ENCODE data around the gene CRYBG1.
"Not testable (repeated sequence)": the region's sequence is repeated elsewhere in the genome, so short reads cannot be mapped to it uniquely, and the experiment has no call there.

The CRYBG1 gene

DNA sequence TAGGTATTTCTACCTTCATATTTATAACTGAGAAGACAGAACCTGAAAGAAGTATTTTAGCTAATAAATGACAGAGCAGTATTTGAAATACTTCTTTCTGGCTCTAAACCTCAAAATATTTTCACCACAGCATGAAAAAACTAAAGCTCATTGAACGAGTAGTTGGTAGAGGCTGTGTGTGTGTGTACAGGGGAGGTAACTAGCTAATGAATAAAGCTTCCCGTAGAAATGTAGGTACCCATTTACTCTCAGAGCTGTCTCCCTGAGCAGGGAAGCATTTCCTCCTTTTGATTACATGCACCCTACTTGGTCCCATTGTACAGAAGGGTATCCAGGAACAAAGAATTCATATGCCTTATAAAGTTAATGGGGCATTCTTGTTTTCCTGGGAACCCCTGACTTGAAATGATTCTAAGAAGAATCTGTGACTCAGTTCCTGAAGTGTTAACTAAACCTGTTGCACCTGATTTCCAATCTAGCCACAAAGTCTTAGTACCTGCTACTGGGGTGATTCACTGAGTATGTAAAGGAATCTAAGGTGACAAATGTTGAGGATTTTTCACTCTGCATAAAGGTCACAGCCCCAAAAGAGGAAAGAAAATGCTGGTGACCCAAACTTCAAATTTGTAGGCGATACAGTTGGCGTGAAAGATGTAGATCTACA lies 12.5 kb downstream of the CRYBG1 start:
- no peak for FAIRE-seq
- no peak for DNase-seq (ENCODE audit: insufficient read length, low spot score)

DNA sequence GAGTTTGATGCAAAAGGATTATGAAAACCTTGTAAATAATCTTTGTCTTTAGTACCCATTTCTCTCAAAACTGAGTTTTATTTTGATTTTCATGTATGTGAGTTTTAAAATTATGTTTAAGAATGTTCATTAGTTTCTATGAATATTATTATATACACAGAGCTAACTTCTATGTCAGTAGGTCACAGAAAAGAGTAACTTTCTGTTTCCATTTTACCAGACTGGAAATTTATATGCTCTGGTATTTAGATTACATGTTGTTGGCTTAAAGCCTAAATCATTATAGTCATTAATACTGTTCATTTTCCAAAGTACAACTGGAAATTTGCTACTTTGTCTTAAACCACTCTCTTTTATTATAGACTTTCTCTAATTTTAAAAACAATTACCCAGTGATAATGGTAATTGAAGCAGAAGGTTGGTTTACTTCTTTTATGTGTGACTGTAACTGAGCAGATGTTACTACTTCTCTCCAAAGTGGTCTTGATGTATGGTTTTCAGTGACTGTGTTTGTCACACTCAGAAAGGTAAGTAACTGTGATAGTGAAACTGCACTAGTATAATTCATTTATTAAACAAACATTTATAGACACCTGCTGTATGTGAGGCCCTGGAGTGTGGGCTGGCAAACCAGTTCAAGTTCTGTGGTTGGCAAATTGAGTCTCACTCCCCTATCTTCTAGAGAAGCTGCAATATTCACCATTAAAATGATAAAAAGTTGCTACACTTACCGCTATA lies 13.2 kb downstream of the CRYBG1 start:
- no peak for DNase-seq (ENCODE audit: insufficient read length, low spot score)
- no peak for FAIRE-seq

DNA sequence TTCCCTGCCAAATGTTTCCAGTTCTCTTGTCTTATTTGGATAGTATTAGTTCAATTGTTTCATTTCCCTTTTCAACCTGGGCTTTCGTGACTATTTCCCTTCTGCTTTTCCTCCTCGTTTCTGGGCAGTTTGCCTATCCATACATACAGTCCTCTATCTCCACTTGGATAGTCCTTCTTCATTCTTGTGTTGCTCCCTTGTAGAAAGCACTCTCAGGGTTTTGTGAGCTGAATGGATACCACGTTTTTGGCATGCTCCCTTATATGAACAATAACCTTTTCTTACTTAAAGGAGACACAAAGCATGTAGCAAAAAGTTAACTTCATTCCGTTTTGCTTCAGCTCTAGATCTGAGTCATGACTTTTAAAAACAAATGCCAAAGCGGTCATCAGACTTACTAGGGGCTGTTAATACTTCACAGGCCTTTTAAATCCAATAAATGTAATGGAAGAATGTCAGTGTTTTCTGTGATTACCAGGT lies 16.6 kb downstream of the CRYBG1 start:
- FAIRE-seq (no peak), DNase-seq (ENCODE audit: insufficient read length, low spot score) (no peak)

DNA sequence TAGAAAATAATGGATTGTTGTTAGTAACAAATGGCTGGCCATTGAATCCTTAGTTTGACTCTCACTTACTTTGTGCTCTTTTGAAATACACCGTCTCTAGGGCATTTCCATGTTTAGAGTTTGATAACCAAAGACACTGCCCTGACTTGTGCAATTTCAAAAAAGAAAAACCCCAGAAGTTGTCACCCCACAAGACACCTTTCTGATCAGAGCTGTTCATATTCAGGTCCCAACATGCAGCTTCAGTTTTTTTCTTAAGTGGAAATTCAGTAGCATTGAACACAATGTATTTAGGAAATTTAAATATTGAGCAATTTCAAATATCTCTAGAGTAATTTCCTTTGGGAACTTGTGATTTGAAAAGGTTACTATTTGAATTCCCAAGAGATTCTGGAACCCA lies 19.4 kb downstream of the CRYBG1 start:
- FAIRE-seq = no peak
- no peak for DNase-seq (ENCODE audit: insufficient read length, low spot score)

DNA sequence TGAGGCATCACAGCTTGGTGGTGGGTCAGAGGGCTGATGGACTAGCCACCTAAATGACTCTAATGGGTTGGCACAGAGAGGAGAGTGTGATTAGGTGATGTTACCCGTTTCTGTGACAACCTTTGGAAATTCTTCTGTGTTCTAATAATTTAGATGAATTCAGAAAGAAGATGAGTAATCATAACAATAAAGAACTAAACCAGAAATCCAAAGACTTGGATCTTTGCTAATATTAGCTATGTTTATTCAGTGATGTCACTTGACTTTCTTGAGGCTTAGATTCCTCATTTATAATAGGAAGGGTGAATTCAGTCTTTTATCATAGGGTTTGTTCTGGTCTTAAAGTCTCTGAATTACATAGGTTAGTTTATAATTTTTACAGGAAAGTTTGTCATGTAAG lies 19.9 kb downstream of the CRYBG1 start:
- FAIRE-seq = no peak

DNA sequence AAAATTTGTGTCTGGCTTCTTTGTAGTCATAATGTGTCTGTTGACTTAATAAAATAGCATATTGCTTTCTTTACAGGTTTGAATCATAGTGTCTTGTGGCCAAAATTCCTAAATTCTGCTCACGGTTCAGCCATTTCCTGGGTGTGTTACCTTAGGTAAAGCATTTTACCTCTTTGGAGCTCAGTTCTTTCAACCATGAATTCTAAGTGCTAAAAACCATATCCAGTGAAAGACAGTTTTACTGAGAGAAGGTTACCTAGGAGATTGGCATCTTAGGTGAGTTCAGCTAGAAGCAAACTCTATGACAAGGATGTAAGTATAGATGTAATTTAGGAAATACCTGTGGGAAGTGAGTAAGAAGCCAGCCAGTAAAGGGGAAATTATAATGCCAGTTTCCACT lies 20.7 kb downstream of the CRYBG1 start:
- FAIRE-seq (no peak), DNase-seq (ENCODE audit: insufficient read length, low spot score) (no peak)

More for the DNA sequence above, 19.9 kb downstream of the CRYBG1 start:
- DNase-seq (ENCODE audit: insufficient read length, low spot score) = no peak

DNA sequence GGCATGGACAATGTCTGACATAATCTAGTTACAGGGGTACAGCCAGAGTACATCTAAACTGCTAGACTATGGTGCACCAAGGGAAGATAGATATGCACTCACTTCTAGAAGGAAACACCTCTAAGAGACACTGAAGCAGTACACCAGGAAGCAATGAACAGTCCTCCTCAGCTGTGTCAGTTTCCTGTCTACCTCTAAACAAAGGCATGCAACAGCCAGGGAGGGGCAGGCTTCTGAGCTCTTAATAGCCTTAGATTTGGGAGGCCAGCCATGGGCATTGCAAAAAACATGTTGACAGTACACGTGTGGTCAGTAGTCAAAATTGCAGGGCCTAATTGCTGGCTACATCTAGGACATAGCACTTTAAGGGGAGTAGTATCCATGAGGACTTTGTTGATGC lies 21.4 kb downstream of the CRYBG1 start:
- FAIRE-seq (no peak), DNase-seq (ENCODE audit: insufficient read length, low spot score) (no peak)

DNA sequence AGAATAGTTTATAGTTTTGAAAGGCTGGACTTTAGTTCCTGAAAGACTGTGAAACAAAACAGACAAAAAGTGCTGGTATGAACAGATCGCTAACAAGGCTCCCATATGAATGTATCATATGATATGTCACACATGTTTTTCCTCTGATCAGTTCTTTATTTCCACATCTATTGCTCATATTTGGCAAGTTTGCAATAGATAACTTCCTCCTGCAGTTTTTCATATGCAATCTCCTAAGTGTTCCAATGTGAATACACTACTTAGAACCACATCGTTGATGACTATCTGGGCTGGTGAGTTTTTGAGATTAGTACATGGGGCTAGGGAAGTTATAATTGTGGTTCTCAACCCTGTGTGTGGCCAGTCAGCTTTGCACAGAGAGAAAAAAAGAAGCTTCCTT lies 23.1 kb downstream of the CRYBG1 start:
- DNase-seq (ENCODE audit: insufficient read length, low spot score) (no peak), FAIRE-seq (no peak)

DNA sequence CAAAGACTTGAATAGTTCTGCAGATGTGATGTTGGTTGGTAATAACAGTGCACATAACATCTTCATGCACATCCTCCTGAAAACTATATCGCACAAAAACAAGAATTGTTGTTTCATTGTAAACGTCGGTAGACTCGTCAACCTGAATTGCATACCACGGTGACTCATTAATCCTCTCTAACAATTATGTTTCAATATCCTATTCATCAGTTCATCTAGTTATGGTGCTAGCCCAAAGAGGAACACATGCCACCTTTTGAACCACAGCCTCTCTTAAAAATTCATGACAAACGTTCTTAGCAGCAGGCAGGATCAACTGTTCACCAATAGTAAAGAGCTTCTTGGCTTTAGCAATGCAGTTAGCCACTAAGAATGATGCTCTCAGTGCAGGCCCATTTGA lies 25.0 kb downstream of the CRYBG1 start:
- no peak for DNase-seq (ENCODE audit: insufficient read length, low spot score)
- FAIRE-seq = no peak

DNA sequence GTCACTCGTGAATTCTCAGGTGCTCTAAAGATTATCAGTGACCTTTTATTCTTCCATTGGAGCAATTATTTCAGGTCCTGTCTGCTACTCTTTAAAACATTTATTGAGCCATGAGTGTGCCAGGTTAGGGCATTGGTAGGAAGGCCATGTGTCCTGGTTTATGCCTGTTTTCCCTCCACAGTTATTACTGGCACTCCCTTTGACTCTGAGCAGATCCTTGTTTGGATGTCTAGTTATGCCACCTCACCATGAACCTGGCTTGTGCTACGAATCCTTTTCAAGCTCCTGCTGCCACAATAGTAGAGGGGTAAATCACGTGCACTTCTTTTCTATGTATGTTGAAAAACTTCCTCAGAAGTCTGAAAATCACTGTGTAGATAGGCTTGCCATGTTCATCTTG lies 27.4 kb downstream of the CRYBG1 start:
- no peak for DNase-seq (ENCODE audit: insufficient read length, low spot score)
- no peak for FAIRE-seq

DNA sequence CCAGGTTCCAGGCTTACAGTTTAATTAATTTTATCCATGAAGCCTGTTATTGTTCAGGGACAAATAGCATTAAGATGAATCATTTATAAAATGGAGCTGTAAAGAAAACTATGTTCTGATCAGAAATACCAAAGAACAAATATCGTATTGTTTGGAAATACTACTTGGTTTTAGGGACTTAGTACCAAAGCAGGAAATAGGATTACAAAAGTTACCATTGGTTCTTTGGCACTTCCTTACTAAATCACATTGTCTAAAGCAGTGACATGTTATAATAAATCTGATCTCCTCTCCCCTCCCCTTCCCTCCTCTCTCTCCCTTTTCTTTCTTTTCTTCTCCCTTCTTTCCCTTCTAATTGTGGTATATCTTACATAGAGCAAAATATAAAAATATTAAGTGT lies 29.6 kb downstream of the CRYBG1 start:
- DNase-seq (ENCODE audit: insufficient read length, low spot score) (no peak), FAIRE-seq (no peak)

DNA sequence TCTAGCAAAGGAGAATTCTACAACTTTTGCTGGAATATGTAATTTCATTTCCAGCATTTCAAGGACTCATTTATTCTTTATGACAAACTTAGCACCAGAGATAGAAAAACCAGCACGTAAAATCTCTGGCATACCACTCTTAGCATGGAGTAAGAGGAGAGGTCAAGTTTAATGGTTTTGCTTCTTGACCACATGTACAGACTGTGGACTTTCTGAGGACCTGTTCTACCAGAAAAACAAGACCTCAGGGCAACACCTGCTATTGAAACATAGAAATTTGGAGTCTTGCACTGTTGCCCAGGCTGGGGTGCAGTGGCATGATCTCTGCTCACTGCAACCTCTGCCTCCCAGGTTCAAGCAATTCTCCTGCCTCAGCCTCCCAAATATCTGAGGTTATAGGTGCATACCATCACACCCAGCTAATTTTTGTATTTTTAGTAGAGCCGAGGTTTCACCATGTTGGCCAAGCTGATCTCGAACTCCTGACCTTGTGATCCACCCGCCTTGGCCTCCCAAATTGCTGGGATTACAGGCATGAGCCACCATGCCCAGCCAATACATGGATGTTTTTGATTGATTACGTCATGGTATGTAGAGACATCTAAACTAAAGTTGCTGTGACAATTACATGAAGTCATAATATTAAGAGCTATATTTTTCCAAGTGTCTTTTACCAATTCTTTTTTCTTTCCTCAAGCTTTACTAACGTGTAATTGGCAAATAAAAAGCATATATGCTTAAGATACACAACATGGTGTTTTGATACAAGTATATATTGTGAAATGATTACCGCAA lies 36.1 kb downstream of the CRYBG1 start:
- FAIRE-seq (no peak), DNase-seq (ENCODE audit: insufficient read length, low spot score) (no peak)

DNA sequence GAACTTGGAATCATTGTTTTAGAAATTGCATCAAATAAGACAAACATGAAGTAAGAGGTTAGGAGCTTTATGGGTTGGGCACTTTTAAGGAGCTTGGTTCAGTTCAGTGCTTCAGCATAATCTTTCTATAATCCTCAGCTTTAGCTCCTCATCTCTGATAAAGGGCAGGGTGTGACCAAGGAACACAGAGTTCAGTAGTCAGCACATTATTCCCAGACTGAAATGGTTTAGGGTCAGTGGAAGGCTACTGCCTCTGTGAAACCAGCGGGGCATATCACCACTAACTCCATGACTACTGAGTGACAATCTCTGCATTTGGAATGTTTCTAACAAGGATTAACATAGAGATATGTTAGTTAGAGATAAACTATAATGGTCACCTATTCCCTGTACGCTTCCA lies 36.9 kb downstream of the CRYBG1 start:
- DNase-seq (ENCODE audit: insufficient read length, low spot score) (no peak), FAIRE-seq (no peak)

DNA sequence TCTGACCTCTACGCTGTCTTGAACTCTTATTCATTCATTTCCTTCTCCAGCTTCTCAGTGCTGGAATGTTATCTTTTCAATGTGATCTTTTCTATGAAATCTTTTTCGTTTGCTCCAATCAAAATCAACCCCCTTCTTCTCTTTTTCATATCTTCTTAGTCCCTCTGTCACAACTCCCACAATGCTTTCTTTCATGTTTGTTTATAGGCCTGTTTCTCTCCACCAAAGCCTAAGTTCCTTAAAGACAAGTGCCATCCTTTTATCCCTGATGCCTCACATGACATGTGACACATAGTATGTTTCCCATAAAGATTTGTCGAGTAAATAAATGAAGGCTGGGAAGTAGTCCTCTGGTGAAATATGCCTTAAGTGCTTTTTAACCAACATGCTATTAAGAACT lies 38.1 kb downstream of the CRYBG1 start:
- DNase-seq (ENCODE audit: insufficient read length, low spot score) = no peak
- FAIRE-seq = no peak

DNA sequence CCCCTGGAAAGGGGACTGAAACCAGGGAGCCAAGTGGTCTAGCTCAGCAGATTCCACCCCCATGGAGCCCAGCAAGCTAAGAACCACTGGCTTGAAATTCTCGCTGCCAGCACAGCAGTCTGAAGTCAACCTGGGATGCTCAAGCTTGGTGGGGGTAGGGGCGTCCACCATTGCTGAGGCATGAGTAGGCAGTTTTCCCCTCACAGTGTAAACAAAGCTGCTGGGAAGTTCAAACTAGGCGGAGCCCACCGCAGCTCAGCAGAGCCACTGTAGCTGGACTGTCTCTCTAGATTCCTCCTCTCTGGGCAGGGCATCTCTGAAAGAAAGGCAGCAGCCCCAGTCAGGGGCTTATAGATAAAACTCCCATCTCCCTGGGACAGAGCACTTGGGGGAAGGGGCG lies 44.5 kb downstream of the CRYBG1 start:
- not testable (repeated sequence) for DNase-seq (ENCODE audit: insufficient read length, low spot score); FAIRE-seq

DNA sequence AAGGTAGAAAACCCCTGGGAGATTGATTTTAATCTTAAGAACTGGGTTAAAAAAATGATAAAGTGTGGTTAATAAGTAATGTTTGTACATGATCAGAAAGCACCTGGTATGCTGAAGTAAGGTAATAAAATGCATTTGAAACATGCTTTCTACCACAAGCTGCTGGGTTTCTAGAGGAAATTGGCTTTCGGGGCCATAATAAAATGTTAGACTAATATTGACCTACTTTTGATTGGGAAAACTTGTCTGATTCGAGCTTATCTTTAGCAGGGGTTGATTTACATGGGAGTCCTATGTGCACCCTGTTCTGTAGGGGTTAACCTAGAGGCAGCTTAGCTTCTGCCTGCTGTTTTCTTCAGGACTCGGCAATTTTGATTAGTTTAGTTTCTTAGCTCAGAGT lies 50.5 kb downstream of the CRYBG1 start:
- DNase-seq (ENCODE audit: insufficient read length, low spot score) = no peak
- FAIRE-seq = no peak

DNA sequence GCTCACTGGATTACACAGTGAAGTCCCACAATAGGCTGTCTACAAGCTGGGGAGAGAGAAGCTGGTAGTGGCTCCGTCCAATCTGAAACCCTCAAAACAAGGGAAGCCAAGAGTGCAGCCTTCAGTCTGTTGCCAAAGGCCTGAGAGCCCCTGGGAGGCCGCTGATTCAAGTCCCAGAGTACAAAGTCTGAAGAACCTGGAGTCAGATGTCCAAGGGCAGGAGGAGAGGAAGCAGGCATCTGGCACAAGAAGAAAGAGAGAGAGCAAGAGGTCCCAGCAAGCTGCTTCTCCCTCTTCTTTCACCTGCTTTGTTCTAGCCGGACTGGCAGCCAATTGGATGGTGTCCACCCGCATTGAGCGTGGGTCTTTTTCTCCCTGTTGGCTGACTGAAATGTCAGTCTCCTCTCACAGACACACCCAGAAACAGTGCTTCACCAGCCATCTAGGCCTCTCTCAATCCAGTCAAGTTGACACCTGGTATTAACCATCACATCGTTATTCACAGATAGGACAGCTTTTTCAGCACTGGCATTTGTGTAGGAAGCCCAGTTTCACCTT lies 51.2 kb downstream of the CRYBG1 start:
- FAIRE-seq = no peak
- no peak for DNase-seq (ENCODE audit: insufficient read length, low spot score)

DNA sequence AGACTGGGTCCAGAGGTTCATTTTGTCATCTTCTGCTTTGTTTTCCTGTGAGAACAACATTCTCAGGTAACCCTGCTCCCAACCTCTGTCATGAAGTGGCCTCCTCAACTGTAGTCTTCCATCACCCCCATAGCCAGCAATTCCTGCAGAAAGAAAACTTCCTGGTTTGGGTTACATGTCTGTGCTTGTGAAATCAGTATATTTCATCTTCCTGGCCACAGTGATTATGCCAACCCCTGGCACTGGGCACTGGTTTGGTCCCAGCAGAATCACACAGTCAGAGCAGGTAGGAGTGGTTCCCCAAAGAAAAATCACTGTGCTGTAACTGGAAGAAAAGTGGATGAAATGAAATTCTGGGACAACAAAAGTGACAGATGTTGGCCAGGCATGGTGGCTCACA lies 52.5 kb downstream of the CRYBG1 start:
- no peak for FAIRE-seq
- no peak for DNase-seq (ENCODE audit: insufficient read length, low spot score)

DNA sequence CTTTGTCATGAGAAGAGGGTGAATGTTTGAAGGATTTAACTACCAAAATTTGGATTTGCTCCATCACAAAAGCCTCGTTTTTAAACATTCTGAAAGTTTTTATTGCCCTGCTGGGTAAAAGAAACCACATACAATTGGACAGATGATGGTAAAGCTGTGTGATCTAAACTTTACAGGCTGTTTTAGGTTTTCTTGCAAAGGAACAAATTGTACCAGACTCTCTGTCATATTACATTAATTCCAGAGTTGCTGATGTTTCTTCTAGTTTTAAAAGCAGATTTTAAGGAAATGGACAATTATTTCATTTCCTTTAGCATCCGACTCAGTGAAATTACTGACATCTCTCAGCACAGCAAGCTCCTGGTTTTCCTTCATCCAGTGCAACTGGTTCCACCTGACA lies 53.2 kb downstream of the CRYBG1 start:
- no peak for FAIRE-seq
- no peak for DNase-seq (ENCODE audit: insufficient read length, low spot score)

DNA sequence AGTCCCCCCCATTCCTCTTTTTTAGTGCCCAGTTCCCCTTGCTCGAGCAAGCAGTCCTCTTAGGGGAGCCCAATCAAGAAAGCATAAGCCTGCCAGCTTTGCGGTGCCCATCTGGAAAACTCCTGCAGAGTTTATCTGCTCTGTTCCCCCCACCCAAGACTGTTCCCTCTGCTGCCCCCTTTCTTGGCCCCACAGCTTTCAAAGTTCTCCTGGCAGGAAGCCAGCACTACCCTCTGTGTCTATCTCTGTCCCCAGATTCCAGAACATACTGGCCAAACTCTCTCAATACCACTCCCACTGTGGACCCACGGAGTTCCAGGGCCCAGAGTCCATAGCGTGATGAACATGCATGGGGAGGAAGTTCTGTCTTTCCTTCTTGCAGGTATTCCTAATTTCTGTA lies 55.4 kb downstream of the CRYBG1 start:
- FAIRE-seq = no peak
- DNase-seq (ENCODE audit: insufficient read length, low spot score) = no peak

DNA sequence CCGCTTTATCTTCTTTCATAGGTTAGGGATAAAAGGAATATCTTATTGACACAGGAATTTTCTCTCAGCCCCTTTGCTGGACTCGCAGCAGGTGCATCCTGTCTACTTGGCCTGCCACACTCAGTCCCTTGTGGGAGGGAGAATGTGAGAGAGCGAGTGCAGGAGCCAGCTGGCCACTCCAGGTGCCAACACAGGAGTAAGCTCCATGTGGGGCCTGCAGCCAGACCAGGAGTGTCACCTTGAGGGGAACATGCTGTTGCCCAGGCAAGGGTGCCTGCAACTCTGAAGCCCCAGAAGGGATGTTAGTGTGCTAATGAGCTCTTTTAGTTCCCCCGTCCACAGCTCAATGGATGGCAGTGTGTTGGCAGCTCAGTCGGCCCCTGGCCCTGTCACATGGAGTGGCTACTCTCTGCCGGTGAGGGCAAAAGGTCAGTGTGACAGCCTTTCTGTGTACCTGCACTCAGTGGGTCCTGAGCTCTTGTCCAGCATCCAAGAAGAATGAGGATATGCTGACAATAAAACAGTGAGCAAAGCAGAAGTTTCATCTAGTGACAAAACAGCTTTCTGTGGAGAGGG lies 57.1 kb downstream of the CRYBG1 start:
- FAIRE-seq (no peak), DNase-seq (ENCODE audit: insufficient read length, low spot score) (no peak)

Measured in HTR-8/SVneo (cell line).